ENCODE measurements around the gene IRF2BPL. TPM values are rescaled to one million over a fixed set of nuclear protein-coding genes. Genes with fewer than 3 reads are reported as not detected.

The IRF2BPL gene
- polyA plus RNA-seq, 1 experiment, result 17.6 TPM

DNA sequence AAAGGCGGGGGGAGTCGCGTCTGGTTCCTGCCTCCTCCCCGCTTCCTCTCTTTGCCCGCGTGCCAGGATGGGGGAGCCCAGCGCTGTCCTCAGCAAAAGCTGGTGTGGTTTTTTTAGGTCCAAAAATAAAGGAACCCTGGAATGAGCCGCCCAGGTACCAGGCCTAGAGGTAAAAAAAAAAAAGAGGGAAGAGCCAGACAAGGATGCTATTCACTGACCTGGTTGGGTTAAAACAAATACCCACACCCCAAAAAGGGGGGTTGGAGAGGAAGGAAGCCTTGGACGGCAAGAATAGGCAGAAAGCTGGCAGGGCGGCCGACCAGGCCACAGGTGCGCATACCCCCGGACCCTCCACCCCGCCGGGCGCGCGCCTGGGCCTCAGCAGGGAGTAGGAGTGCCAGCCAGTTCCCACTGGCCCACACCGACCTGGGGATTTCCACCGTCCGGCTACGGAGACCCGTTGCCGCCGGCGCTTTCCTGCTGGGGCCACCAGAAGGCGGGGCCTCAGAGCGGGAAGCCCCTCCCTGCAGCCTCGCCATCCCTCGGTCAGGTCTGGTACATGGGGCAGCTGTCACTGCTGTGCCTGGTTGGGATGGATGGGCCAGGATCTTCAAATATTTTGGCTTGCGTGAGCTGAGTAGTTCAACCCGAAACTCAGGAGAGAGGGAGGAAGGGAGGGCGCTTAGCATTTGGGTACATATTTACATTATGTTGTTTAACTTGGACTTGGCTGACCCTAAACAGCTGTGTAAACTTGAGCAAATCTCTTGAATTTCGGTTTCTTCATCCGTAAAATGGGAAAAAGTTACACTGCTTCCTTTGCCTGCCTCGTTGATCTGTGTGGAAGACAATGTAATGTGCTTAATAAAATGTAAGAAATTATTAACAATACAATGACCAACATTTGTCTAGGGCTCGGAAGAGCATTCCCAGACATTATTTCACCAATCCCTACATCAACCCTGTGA lies 5.4 kb upstream of the IRF2BPL start:
- TF ChIP-seq, protein P1, sequence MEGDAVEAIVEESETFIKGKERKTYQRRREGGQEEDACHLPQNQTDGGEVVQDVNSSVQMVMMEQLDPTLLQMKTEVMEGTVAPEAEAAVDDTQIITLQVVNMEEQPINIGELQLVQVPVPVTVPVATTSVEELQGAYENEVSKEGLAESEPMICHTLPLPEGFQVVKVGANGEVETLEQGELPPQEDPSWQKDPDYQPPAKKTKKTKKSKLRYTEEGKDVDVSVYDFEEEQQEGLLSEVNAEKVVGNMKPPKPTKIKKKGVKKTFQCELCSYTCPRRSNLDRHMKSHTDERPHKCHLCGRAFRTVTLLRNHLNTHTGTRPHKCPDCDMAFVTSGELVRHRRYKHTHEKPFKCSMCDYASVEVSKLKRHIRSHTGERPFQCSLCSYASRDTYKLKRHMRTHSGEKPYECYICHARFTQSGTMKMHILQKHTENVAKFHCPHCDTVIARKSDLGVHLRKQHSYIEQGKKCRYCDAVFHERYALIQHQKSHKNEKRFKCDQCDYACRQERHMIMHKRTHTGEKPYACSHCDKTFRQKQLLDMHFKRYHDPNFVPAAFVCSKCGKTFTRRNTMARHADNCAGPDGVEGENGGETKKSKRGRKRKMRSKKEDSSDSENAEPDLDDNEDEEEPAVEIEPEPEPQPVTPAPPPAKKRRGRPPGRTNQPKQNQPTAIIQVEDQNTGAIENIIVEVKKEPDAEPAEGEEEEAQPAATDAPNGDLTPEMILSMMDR (IDR thresholded peaks at IDR 0.05; ENCODE audit: insufficient read depth, low read depth, low read length), result no peak
- ChIA-PET CTCF (interaction anchor here (0.9 to 1.7 kb wide), 4 partner anchors 19 to 158 kb away, joined by 3 to 7 read pairs (median 5); no protein-coding TSS in a partner anchor), POLR2A (interaction anchor here (0.6 kb wide), 1 partner anchor 30 kb away, joined by 6 read pairs; no protein-coding TSS in a partner anchor)
- Histone ChIP-seq H3K27me3 (ENCODE audit: control insufficient read depth, insufficient read depth, low read length) (no peaks in the 10 kb centered on the region), H3K4me3 (ENCODE audit: low read depth, low read length) (peak overlapping the region; percentile 62), H3K36me3 (ENCODE audit: control insufficient read depth, insufficient read depth, low read length) (no peaks in the 10 kb centered on the region)
- no peak for DNase-seq (ENCODE audit: low read depth)

- H3K36me3 ChIP-seq (ENCODE audit: control insufficient read depth, insufficient read depth, low read length), result no peaks in the 10 kb centered on the region
- ChIA-PET POLR2A (interaction anchor here (0.6 to 1.3 kb wide), 3 partner anchors 12 to 128 kb away, joined by 3 to 6 read pairs (median 3); no protein-coding TSS in a partner anchor), CTCF (interaction anchor here (1.1 to 1.9 kb wide), 5 partner anchors 20 to 120 kb away, joined by 6 to 9 read pairs (median 7); no protein-coding TSS in a partner anchor)
Observed at GRCh38 chr14:77032844-77033621, 4.5 kb upstream of the IRF2BPL start.

DNA sequence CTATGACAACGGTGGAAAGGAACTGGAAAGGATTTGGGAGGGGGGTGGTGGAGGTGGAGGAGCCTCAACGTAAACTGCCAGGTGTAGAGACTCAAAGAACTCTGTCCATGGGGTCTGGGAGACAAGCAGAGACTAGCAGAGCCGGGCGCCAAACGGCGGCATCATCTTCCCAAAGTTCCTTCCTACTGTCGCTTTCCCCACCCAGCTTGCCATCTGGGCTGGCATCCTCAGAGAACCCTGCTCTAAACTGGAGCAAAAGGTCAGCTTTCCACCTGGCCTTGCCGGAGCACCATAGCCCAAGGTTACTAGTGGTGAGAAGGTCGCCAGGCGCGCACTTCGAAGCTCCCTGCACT lies 4.0 kb upstream of the IRF2BPL start:
- H3K27me3 ChIP-seq (ENCODE audit: control insufficient read depth, insufficient read depth, low read length), result no peaks in the 10 kb centered on the region
- no peaks in the 10 kb centered on the region for H3K36me3 ChIP-seq (ENCODE audit: control insufficient read depth, insufficient read depth, low read length)
- TF ChIP-seq, protein P1 (IDR thresholded peaks at IDR 0.05; ENCODE audit: insufficient read depth, low read depth, low read length), result no peak
- peak overlapping the region; percentile 14 for H3K4me3 ChIP-seq (ENCODE audit: low read depth, low read length)
- POLR2A ChIA-PET, result interaction anchor here (0.8 to 1.3 kb wide), 2 partner anchors 12 to 128 kb away, joined by 3 read pairs; no protein-coding TSS in a partner anchor
- DNase-seq (ENCODE audit: low read depth), result no peak
- CTCF ChIA-PET, result interaction anchor here (1.1 to 1.9 kb wide), 4 partner anchors 21 to 119 kb away, joined by 4 to 9 read pairs (median 6); no protein-coding TSS in a partner anchor

More at GRCh38 chr14:77032844-77033621, 4.5 kb upstream of the IRF2BPL start:
- Histone ChIP-seq H3K27me3 (ENCODE audit: control insufficient read depth, insufficient read depth, low read length) (no peaks in the 10 kb centered on the region), H3K4me3 (ENCODE audit: low read depth, low read length) (peak overlapping the region; percentile 62)
- TF ChIP-seq, protein P1 (IDR thresholded peaks at IDR 0.05; ENCODE audit: insufficient read depth, low read depth, low read length), result peak; percentile 32
- peak; percentile 93 for DNase-seq (ENCODE audit: low read depth)

DNA sequence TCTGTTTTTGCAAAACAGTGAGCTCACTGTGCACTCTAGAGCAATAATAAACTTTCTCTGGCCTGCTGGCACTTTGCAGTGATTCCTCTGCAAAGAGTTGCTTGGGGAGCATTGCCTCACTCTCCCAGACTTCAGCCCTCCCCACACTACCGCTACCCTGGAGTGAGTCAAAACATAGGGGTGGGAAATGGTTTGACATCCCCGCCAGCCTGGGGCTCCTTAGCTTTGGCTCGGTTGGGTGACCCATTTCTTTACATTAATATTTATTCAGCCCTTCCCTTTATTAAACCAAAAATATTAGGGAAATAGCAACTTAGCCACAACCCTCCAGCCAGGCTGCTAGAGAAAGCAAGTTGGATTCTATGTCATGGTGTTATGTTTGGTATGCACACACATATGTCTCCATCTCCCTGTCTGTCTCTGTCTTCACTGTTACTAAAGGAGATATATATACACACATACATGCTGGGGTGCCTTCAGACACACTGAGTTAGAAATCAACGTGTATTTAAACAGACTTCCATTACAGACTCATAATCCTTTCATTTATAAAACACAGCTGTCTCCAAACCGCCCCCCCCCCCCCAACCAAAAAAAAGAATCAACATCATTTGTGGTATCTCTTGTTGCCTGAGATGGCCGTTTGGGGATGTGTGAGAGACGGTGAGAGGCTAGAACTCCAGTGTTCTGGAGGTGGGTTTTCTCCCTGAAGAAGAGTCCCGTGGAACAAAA lies 3.4 kb upstream of the IRF2BPL start:
- ChIA-PET CTCF (interaction anchor here (0.8 to 1.9 kb wide), 7 partner anchors 22 to 156 kb away, joined by 3 to 9 read pairs (median 6); no protein-coding TSS in a partner anchor), POLR2A (interaction anchor here (0.6 to 1.3 kb wide), 5 partner anchors 8 to 127 kb away, joined by 3 to 12 read pairs (median 3); no protein-coding TSS in a partner anchor)
- TF ChIP-seq, protein P1 (IDR thresholded peaks at IDR 0.05; ENCODE audit: insufficient read depth, low read depth, low read length), result no peak
- DNase-seq (ENCODE audit: low read depth), result no peak
- Histone ChIP-seq H3K36me3 (ENCODE audit: control insufficient read depth, insufficient read depth, low read length) (no peaks in the 10 kb centered on the region; the same call in 1 of the 2 replicates), H3K4me3 (ENCODE audit: low read depth, low read length) (no peak overlapping the region), H3K27me3 (ENCODE audit: control insufficient read depth, insufficient read depth, low read length) (no peaks in the 10 kb centered on the region)
